K562 (cell line): Measurements from ENCODE around the gene ST7. TPM values are rescaled to one million over a fixed set of nuclear protein-coding genes. Genes with fewer than 3 reads are reported as not detected.
A peak's percentile ranks its signal among the peaks of the same experiment; 100 is the strongest.

Source experiments
- ATAC-seq: fragments of 200-7000 bp; cut with Tn5 transposase; 3 replicates; pipeline ENCODE4 v1.9.1; 2020; ENCODE audit warnings: moderate library complexity
- BruUV-seq: library from RNA; stranded (reverse); fragments of 400-500 nt; replicated peaks from 2 replicates; lab custom pipeline; 2021; lab: Mats Ljungman, UMichigan
- CTCF ChIA-PET: fragments of 300-600 bp; formaldehyde crosslinking; extraction: SDS; loops from one replicate; lab custom pipeline; 2021; ENCODE audit warnings: low intra/inter-chr PET ratio; lab: Yijun Ruan, JAX
- POLR2A ChIA-PET: fragments of 300-600, 350-650 bp; sonication (Branson Sonifier 250); formaldehyde crosslinking; extraction: SDS; loops from one replicate; lab custom pipeline; 2021; ENCODE audit warnings: antibody characterized with exemption, inconsistent platforms; lab: Yijun Ruan, JAX
- DNase-seq, 4 experiments: peaks; one replicate each; pipeline versions ENCODE4 v3.0.0 to v3.0.0-alpha.2; 2011 to 2018; ENCODE audit warnings: low spot score in 3 of 4, mixed read lengths in 3 of 4; ENCODE audit errors: extremely low read depth in 1 of 4
- FAIRE-seq: peaks from 2 replicates; lab custom pipeline; 2011; peaks lifted over from hg19 to GRCh38; lab: Jason Lieb, UNC
- H2AFZ ChIP-seq: 2 replicates; pipeline ENCODE4 v1.6.0; 2011; ENCODE audit warnings: low read depth, low read length, control low read depth, inconsistent platforms
- H3K27ac ChIP-seq: fragments of 200-600 bp; 3 replicates; pipeline ENCODE4 v1.8.0; 2011; ENCODE audit warnings: low read depth, mild to moderate bottlenecking, control low read depth, inconsistent platforms, low read length, moderate library complexity, mixed read lengths; ENCODE audit errors: extremely low read depth
- H3K27me3 ChIP-seq, 2 experiments: fragments of 300-600 bp in 1 of 2; 2 replicates in 1 of 2; 3 replicates in 1 of 2; pipeline versions ENCODE4 v1.6.0 to v1.8.0; 2011; ENCODE audit warnings: inconsistent platforms in 2 of 2, low read length in 2 of 2, mild to moderate bottlenecking in 1 of 2, mixed read lengths in 1 of 2, moderate library complexity in 1 of 2; ENCODE audit not compliant: control insufficient read depth in 2 of 2, insufficient read depth in 2 of 2
- H3K36me3 ChIP-seq: fragments of 300-600 bp; 3 replicates; pipeline ENCODE4 v1.8.0; 2011; ENCODE audit warnings: mild to moderate bottlenecking, low read length, inconsistent platforms; ENCODE audit not compliant: control insufficient read depth, insufficient read depth
- H3K4me1 ChIP-seq, 2 experiments: fragments of 200-600 bp in 1 of 2; replicated peaks in 1 of 2; 2 replicates in 1 of 2; 3 replicates in 1 of 2; pipeline versions ENCODE4 v1.5.1 to v1.8.0; 2011; ENCODE audit warnings: inconsistent platforms in 2 of 2, low read length in 2 of 2, mild to moderate bottlenecking in 1 of 2, mixed read lengths in 1 of 2, moderate library complexity in 1 of 2; ENCODE audit not compliant: control insufficient read depth in 2 of 2, insufficient read depth in 2 of 2
- H3K4me2 ChIP-seq: 2 replicates; pipeline ENCODE4 v1.6.1; 2011; ENCODE audit warnings: low read length, control low read depth, inconsistent platforms, mixed read lengths; ENCODE audit not compliant: insufficient read depth
- H3K4me3 ChIP-seq: fragments of 200-600 bp; sonication (generic), shearing (Covaris generic); 2 replicates; pipeline ENCODE4 v1.5.1; 2016; ENCODE audit warnings: control low read depth, inconsistent platforms
- H3K79me2 ChIP-seq: fragments of 200-600 bp; 3 replicates; pipeline ENCODE4 v1.8.0; 2011; ENCODE audit warnings: low read length, inconsistent platforms; ENCODE audit not compliant: control insufficient read depth, insufficient read depth
- H3K9ac ChIP-seq, 2 experiments: 2 replicates each; pipeline versions ENCODE4 v1.6.0 to v1.6.1; 2011; ENCODE audit warnings: low read depth in 2 of 2, low read length in 2 of 2, control low read depth in 1 of 2, inconsistent platforms in 1 of 2, mild to moderate bottlenecking in 1 of 2, mixed read lengths in 1 of 2; ENCODE audit not compliant: insufficient read depth in 1 of 2
- H3K9me1 ChIP-seq: one replicate; pipeline ENCODE4 v1.6.0; 2011; ENCODE audit warnings: inconsistent platforms, mild to moderate bottlenecking, low read length, moderate library complexity; ENCODE audit not compliant: control insufficient read depth, insufficient read depth
- H3K9me3 ChIP-seq: replicated peaks from 2 replicates; pipeline ENCODE4 v1.5.1; 2011; ENCODE audit warnings: low read depth, low read length, inconsistent platforms; ENCODE audit not compliant: control insufficient read depth, insufficient read depth
- H4K20me1 ChIP-seq: replicated peaks from 2 replicates; pipeline ENCODE4 v1.6.1; 2011; ENCODE audit warnings: low read length, inconsistent platforms, mixed read lengths; ENCODE audit not compliant: control insufficient read depth, insufficient read depth
- CBX5 ChIP-seq: IDR thresholded peaks from 2 replicates; pipeline ENCODE4 v1.6.1; 2014; ENCODE audit warnings: low read depth, borderline replicate concordance
- DDX20 ChIP-seq: fragments of 450-650 bp; IDR thresholded peaks from 2 replicates; pipeline ENCODE4 v1.6.1; 2016; ENCODE audit warnings: missing genetic modification characterization, low read depth, mild to moderate bottlenecking, missing compliant biosample characterization, moderate library complexity
- DIDO1 ChIP-seq: fragments of 450-650 bp; IDR thresholded peaks from 2 replicates; pipeline ENCODE4 v1.6.1; 2016; ENCODE audit warnings: low read depth, missing biosample characterization, missing genetic modification characterization
- DMBX1 ChIP-seq: fragments of 250-450 bp; sonication (Bioruptor Pico); IDR thresholded peaks from 2 replicates; pipeline ENCODE4 v1.8.0; 2022; ENCODE audit warnings: inconsistent platforms, mild to moderate bottlenecking, moderate library complexity, borderline replicate concordance
- HIVEP1 ChIP-seq: fragments of 250-450 bp; sonication (Bioruptor Pico); IDR thresholded peaks from 2 replicates; pipeline ENCODE4 v1.4.0; 2020; ENCODE audit warnings: mild to moderate bottlenecking
- MAFK ChIP-seq: IDR thresholded peaks from 2 replicates; pipeline ENCODE4 v1.6.1; 2011; ENCODE audit warnings: low read length, improper control_type of control experiment
- MTA1 ChIP-seq: fragments of 450-650 bp; IDR thresholded peaks from 2 replicates; pipeline ENCODE4 v1.6.1; 2017; ENCODE audit warnings: borderline replicate concordance
- RFX1 ChIP-seq: fragments of 450-650 bp; IDR thresholded peaks from 2 replicates; pipeline ENCODE4 v1.6.1; 2016; ENCODE audit warnings: mild to moderate bottlenecking, moderate library complexity
- ZNF175 ChIP-seq: fragments of 200-800 bp; sonication (Bioruptor generic); IDR thresholded peaks from 2 replicates; pipeline ENCODE4 v1.6.1; 2016; ENCODE audit warnings: low read depth, mild to moderate bottlenecking, missing genetic modification characterization, missing compliant biosample characterization
- ZNF277 ChIP-seq: fragments of 250-450 bp; sonication (Bioruptor Pico); IDR thresholded peaks from 2 replicates; pipeline ENCODE4 v1.8.0; 2022; ENCODE audit warnings: inconsistent platforms, mild to moderate bottlenecking, moderate library complexity, borderline replicate concordance
- ZNF431 ChIP-seq: sonication (generic); formaldehyde crosslinking; IDR thresholded peaks from 2 replicates; pipeline ENCODE4 v1.8.0; 2022; ENCODE audit warnings: mild to moderate bottlenecking, missing genetic modification reagents
- ZNF586 ChIP-seq: fragments of 450-650 bp; formaldehyde crosslinking; conservative IDR thresholded peaks from 2 replicates; pipeline ENCODE4 v1.4.0; 2020; ENCODE audit warnings: mild to moderate bottlenecking, moderate library complexity
- ZNF77 ChIP-seq: fragments of 250-450 bp; sonication (Bioruptor Pico); IDR thresholded peaks from 2 replicates; pipeline ENCODE4 v1.5.0; 2020
- WGBS: fragments of 100-300 bp; shearing (Covaris generic); methylation state at CpG from one replicate; pipeline ENCODE4 v1.1.6; 2016; ENCODE audit warnings: low coverage, mixed read lengths; ENCODE audit not compliant: insufficient coverage; ENCODE audit errors: missing lambda C conversion rate; 5-methylcytosine and 5-hydroxymethylcytosine counted together
- in situ Hi-C: fragments of 300-500 bp; cut with MboI; formaldehyde crosslinking; loops from 4 replicates; pipeline ENCODE4 v1.15.0; 2018; ENCODE audit warnings: inconsistent platforms, mixed read lengths
- intact Hi-C: fragments of 100-400 bp; cut with micrococcal nuclease; formaldehyde crosslinking; loops from 2 replicates; pipeline ENCODE4 v1.14.2; 2022
- polyA plus RNA-seq, 8 experiments: library from polyadenylated mRNA; depleted of rRNA in 4 of 8; stranded (reverse) in 5 of 8; unstranded in 3 of 8; fragments of >200 nt; fragmentation: Nextera tagmentation in 2 of 8; fragmentation: Illumina TruSeq in 1 of 8; extraction: Ambion mirVana in 2 of 8; extraction: Trizol in 1 of 8; gene quantifications; 2 replicates each; pipeline versions ENCODE4 v1.2.1 to v1.2.3, GENCODE V29; 2011 to 2014; ENCODE audit warnings: inconsistent platforms in 1 of 8, missing spikeins in 1 of 8
- total RNA-seq, 7 experiments: library from RNA; depleted of rRNA in 6 of 7; stranded (reverse); fragments of >200 nt in 6 of 7; fragmentation: Illumina TruSeq in 2 of 7; extraction: Trizol in 2 of 7; gene quantifications; 2 replicates each; pipeline versions ENCODE4 v1.2.1 to v1.2.3, GENCODE V29; 2011 to 2021; ENCODE audit warnings: low replicate concordance in 1 of 7
- TF ChIP-seq, protein P1 (sequence below): fragments of 450-650 bp; IDR thresholded peaks from 2 replicates; pipeline ENCODE4 v1.6.1; 2016; ENCODE audit warnings: low read depth, mild to moderate bottlenecking, moderate library complexity
- TF ChIP-seq, protein P2 (sequence below), 2 experiments: IDR thresholded peaks; 2 replicates each; pipeline ENCODE4 v1.6.1; 2011; ENCODE audit warnings: borderline replicate concordance in 1 of 2, control low read depth in 1 of 2, low read depth in 1 of 2, low read length in 1 of 2, mild to moderate bottlenecking in 1 of 2, mixed read lengths in 1 of 2, moderate library complexity in 1 of 2; ENCODE audit not compliant: insufficient read depth in 1 of 2, insufficient read length in 1 of 2, poor library complexity in 1 of 2, severe bottlenecking in 1 of 2; ENCODE audit errors: extremely low read depth in 1 of 2
- TF ChIP-seq, protein P3 (sequence below): IDR thresholded peaks from 3 replicates; pipeline ENCODE4 v1.6.1; 2011; ENCODE audit warnings: borderline replicate concordance, mild to moderate bottlenecking, moderate library complexity; ENCODE audit not compliant: insufficient read length; ENCODE audit errors: extremely low read depth

ST7 gene
- total and polyA plus RNA-seq, 9 of the 15 experiments (the other 6 are each of a cell fraction or from before 2014, with no cell fraction given) = 23.9 to 56.3 (median 36.9) TPM

DNA sequence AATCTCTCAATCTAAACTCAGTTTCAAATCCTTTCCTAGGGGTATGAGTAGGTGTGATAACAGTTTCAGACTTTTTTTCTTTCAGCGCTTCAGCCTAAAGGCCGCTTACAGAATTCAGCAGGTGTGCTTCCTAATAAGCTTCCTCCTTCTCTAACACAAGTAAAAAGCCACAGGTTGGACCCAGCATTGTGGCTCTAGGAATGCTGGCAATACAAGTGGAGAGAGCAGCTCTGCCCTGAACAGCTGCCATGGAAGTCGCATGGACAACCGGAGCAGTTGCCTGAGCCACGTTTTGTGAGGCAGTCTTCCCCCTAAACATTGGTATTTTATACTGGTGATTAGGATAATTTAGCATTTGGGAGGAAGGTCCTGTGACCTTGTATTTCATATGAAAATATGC is 83.5 kb downstream of the ST7 start:
- Histone ChIP-seq H2AFZ (no peak overlapping the region), H3K9ac (no peak overlapping the region), H3K36me3 (peaks cover 21% of the 10 kb centered on the region), H3K27ac (no peak overlapping the region), H3K4me1 (peaks cover 0 to 3% of the 10 kb centered on the region in 2 experiments; a peak in 2 of 5 replicates), H4K20me1 (0 out of 2 replicates have a peak, but pooled peaks cover 4% of the 10 kb centered on the region)
- in situ Hi-C loops = no loop called here
- TF ChIP-seq, protein P1, sequence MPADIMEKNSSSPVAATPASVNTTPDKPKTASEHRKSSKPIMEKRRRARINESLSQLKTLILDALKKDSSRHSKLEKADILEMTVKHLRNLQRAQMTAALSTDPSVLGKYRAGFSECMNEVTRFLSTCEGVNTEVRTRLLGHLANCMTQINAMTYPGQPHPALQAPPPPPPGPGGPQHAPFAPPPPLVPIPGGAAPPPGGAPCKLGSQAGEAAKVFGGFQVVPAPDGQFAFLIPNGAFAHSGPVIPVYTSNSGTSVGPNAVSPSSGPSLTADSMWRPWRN = no peak
- TF ChIP-seq DMBX1 (CRISPR knock-in tag) (no peak), HIVEP1 (CRISPR knock-in tag) (no peak), ZNF77 (CRISPR knock-in tag) (no peak), ZNF277 (CRISPR knock-in tag) (no peak), ZNF431 (no peak), ZNF586 (CRISPR knock-in tag) (no peak), DIDO1 (no peak), CBX5 (no peak), MTA1 (no peak), RFX1 (no peak), ZNF175 (CRISPR knock-in tag) (no peak), MAFK (no peak), DDX20 (no peak)
- TF ChIP-seq, protein P2, sequence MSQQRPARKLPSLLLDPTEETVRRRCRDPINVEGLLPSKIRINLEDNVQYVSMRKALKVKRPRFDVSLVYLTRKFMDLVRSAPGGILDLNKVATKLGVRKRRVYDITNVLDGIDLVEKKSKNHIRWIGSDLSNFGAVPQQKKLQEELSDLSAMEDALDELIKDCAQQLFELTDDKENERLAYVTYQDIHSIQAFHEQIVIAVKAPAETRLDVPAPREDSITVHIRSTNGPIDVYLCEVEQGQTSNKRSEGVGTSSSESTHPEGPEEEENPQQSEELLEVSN (IDR thresholded peaks at IDR 0.05; ENCODE audit: borderline replicate concordance in 1 of 2, extremely low read depth in 1 of 2, insufficient read depth in 1 of 2, insufficient read length in 1 of 2, low read depth in 1 of 2, low read length in 1 of 2, poor library complexity in 1 of 2, severe bottlenecking in 1 of 2) = no peak
- TF ChIP-seq, protein P3, sequence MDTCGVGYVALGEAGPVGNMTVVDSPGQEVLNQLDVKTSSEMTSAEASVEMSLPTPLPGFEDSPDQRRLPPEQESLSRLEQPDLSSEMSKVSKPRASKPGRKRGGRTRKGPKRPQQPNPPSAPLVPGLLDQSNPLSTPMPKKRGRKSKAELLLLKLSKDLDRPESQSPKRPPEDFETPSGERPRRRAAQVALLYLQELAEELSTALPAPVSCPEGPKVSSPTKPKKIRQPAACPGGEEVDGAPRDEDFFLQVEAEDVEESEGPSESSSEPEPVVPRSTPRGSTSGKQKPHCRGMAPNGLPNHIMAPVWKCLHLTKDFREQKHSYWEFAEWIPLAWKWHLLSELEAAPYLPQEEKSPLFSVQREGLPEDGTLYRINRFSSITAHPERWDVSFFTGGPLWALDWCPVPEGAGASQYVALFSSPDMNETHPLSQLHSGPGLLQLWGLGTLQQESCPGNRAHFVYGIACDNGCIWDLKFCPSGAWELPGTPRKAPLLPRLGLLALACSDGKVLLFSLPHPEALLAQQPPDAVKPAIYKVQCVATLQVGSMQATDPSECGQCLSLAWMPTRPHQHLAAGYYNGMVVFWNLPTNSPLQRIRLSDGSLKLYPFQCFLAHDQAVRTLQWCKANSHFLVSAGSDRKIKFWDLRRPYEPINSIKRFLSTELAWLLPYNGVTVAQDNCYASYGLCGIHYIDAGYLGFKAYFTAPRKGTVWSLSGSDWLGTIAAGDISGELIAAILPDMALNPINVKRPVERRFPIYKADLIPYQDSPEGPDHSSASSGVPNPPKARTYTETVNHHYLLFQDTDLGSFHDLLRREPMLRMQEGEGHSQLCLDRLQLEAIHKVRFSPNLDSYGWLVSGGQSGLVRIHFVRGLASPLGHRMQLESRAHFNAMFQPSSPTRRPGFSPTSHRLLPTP = no peak
- TF ChIP-seq, all 486 proteins: peak for 0
- Histone ChIP-seq H3K4me2 (no peak overlapping the region), H3K4me3 (no peak overlapping the region), H3K27me3 (no peaks in the 10 kb centered on the region), H3K9me1 (no peaks in the 10 kb centered on the region), H3K9me3 (no peaks in the 10 kb centered on the region), H3K79me2 (peaks cover 63% of the 10 kb centered on the region)
- DNase-seq (no peak), ATAC-seq (peak; percentile 9; the same call in 1 of the 3 replicates), FAIRE-seq (no peak)
- intact Hi-C loops = no loop called here
- BruUV-seq = no TSS peak
- WGBS = 79% methylated on average over 5 of the region's 5 CpGs
- CTCF ChIA-PET = no interaction called here
- POLR2A ChIA-PET = interaction anchor here (1.1 to 2.8 kb wide), 4 partner anchors 9 to 49 kb away, joined by 4 to 14 read pairs (median 8); no protein-coding TSS in a partner anchor
